ENCODE data around the gene DHX32.

DHX32 gene

DNA sequence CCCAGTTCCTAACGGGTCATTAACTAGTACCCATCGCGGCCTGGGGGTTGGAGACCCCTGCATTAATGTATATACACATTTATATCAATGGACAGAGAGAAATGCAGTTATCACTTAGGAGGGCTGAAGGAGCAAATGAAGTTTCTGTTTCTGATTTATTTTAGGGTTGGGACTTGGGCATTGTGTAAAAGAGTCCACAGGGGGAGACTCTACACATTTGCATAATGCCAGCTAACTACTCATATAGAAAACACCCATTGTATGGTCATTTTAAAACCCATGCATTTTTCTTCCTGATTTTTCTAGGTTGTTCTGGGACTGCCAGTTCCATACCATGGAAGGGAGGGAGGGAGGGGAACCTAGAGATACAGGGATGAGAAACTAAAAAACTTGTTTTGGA, 34.2 kb downstream of the DHX32 start:
- DNase-seq, result no peak

- DNase-seq, result no peak
Measured at GRCh38 chr10:125845617-125846016, 35.5 kb downstream of the DHX32 start.

GRCh38 chr10:125844751-125845221, 36.3 kb downstream of the DHX32 start:
- DNase-seq, result no peak

DNA sequence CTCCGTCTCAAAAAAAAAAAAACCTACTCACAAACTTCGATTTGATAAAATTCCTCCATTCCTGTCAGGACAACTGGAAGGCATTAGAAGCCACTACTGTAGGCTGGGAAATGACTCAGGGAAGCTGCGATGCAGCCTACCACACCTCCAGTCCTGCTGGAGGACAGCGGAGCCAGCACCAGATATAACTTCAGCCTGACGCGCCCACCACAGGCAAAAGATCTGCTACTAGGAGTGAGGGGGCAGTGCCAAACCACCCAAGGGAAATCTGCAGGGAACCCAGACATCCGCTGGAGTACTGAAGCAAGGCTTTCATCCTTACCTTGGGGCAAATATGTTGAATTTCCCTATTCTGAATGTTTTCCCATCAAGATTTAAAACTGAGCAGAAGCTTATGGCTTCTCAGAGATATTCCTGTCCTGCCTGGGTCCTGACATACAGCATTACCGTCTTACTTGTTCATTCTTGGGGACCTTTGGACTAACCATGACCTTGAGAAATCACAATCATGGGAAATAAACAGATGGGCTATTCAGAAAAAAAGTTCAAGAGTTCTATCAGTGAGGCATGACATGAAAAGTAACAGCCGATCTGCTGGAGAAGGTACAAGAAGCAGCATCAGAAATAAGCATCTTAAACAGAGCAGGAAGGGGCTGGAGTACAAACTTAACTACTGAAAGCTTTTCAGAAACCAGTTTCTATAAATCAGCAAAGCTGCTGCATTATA, 37.3 kb downstream of the DHX32 start:
- DNase-seq, result no peak

DNA sequence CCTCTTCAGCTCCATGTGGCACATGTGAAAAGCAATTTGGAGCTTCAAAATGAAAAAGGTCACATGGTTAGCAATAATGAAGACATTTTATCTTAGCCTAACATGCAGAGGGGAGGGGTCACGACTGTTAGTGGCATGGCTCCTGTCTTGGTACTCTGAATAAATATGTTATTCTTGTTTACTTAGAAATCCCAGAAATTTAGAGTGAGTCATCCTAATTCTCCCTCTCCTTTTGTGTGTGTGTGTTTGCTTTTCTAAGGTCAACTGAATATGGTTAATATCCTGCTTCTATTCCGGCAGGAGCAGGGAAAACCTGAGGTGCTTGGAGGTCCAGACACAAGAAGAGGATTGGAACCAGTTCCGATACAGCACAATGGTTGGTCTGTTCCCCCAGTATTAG, 40.1 kb downstream of the DHX32 start:
- no peak for DNase-seq

GRCh38 chr10:125840406-125840805, 40.7 kb downstream of the DHX32 start:
- no peak for DNase-seq

DNA sequence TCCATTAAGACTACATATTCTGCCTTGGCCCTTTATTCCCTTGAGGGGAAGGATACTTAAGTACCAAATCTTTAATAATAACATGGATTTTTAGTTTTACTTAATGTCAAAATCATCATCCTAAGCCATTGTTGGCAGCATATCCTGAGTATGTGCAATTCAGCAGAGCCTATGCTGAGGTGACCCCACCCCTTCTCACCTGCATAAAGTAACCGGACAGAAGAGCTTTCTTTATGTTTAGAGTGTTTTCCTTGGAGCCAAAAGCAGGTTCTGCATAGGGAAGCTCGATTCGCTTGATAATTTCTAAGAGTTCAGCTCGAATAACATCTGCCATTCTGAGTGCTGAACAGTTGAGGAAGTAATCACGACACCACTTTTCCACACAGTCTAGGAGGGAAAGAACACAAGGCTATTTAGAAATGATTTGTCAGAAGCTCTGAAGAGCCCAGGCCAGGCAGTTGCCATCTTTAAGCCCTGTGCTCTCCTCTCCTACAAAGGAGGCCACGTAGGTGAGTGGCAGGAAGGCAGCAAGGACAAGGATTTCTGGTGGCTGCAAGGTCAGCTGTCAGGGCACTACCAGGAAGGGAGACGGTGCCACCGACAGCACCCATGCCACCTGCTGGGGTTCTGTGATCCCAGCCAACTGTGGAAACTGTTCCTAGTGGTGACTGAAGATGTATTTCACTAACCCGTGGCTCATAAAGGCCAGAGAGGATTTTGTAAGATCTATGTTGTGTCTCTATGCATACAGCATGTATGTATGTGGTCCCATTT, 42.1 kb downstream of the DHX32 start:
- DNase-seq, result no peak

DNA sequence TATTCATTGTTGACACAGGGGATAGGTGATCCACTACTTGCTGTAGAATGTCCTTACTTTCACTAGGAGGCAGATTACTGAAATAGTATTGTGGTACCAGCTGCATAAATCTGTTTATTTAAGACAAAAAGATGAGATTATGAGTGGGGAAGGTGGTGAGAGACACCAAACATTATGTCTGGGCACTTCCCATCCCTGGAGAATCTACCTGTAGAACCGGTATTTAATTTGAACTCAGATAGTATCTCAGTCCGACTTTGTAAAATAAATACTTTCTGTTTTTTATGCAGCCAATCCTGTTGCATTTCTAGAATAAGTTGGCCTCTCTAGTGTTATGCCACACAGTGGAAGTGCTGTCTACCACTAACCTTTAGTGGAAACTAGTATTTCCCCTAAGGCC, 44.3 kb downstream of the DHX32 start:
- DNase-seq, result no peak

DNA sequence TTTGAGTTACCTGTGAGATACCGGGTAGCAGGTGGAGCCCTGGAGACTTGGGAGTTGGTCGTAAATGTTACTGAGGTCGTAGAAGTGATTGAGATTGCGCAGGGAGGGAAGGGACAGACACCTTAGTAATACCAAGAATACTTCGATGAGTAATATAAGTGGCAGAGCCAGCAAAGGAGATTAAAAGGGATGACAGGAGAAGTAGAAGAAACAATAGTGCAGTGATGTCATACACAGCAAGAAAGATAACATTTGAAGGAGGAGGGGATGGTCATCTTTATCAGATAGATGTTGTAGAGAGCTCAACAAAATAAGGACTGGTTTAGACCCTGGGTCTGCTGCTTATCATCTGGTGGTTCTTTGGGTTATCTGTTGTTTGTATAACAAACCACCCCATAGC, 52.8 kb downstream of the DHX32 start:
- DNase-seq, result no peak

DNA sequence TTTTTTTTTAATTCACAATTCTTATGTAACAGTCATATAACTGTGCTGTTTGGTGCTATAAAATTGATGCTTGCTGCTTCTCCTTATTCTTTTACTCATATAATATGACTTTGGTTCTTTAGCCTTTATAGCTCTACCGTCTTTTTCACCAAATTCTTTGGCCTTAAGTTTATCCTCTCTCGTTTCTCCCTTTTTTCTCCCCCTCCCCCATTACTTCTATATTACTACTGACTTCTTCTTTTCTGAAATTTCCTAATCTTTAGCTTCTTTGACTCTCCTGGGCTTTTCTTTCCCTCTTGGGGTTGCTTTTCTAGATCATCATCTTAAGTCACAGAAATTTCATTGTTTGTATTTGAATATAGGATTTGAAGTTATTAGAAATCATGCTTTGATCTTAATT, 54.0 kb downstream of the DHX32 start:
- no peak for DNase-seq

DNA sequence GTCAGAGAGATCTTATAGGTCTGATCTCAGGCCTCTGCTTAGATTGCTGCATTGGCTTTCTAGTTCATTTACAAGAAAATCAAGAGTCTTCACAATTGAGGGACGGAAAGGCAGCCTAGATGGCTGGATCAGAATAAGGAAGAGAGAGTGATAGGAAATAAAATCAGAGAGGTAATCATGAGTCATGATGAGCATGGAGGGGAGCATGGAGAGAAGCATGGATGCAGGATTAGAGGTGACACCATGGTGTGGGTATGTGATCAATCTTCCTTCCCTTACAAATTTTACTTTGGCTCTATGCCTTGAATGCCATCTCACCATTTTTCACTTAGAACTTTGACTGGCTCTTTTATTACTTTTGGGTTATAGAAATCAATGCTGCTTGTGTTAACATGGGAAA, 56.4 kb downstream of the DHX32 start:
- DNase-seq, result no peak

GRCh38 chr10:125823663-125824251, 57.3 kb downstream of the DHX32 start:
- DNase-seq, result peak; percentile 4

DNA sequence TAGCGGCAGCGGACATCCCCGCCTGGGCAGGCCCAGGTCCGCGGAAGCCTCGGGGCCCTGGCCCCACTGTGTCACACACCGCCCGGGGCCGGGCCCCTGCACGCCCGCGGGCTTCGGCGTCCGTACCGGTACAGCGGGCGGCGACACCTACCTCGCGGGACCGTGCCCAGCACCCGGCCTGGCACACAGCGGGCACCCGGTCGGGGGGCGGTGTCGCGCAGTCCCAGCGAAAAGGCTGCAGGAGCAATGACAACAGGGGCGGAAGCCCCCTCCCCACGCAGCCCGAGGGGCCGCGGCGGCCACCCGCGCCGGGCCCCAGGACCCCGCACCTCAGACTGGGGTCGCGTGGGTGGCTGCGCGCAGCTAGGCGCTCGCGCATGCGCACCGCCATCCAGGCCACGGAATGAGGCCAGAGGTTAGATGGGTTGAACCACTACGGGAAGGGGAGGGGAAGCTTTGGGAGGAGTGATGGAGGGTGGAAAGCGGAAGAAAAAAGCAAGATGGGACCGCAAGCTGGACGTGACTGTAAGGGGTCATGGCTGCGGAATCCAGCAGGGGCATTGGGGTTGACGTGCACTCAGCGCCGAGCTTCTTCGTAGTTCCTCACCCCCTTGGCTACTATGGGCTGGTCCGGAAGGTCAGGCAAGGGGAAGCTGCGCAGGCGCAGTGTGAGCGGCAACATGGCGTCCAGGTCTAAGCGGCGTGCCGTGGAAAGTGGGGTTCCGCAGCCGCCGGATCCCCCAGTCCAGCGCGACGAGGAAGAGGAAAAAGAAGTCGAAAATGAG, 58.0 kb downstream of the DHX32 start, which contains the start of the genes BCCIP and UROS:
BCCIP (plus strand) TSS at position 669 of the 785 bp plus-strand sequence; CDS start at position 681, 12 bp downstream.
UROS (minus strand) TSS at position 381 of the 785 bp plus-strand sequence. CDS start 6,759 bp downstream, outside the sequence.
- DNase-seq, result peak; percentile 94

GRCh38 chr10:125820701-125821100, 60.4 kb downstream of the DHX32 start:
- no peak for DNase-seq

GRCh38 chr10:125817337-125817946, 63.6 kb downstream of the DHX32 start:
- DNase-seq, result no peak

GRCh38 chr10:125816548-125816947, 64.5 kb downstream of the DHX32 start:
- no peak for DNase-seq

- no peak for DNase-seq
Measured at GRCh38 chr10:125815764-125816163, 65.3 kb downstream of the DHX32 start.

DNA sequence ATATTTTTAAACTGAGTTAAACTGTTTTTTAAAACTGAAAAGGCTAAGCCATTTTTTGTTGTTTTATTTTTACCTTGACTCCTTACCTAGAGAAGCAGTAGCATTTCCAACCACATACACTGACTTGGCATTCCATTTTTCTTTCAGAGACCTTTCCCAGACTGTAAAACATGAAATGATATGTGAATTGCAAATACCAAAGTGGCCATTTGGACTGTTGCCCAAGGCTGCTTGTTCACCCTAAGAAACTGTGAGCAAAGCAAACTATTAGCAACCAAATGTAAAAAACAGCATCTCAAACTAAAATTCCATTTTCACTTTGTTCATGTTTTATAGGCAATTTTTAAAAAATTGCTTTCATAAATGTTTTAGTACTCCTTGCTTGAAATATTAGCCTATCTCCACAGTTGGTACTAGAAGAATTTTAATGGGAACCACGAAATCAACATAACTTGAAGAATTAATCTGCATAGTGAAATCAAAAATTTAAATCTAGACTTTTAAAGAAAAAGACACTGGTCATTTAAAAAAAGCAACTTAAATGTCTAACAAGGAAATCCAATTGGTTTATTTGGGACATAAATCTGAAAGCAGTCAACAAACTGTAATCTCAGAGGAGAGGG, 68.9 kb downstream of the DHX32 start:
- DNase-seq, result no peak

GRCh38 chr10:125811251-125811650, 69.8 kb downstream of the DHX32 start:
- DNase-seq, result no peak

GRCh38 chr10:125808047-125808446, 73.0 kb downstream of the DHX32 start:
- no peak for DNase-seq

DNA sequence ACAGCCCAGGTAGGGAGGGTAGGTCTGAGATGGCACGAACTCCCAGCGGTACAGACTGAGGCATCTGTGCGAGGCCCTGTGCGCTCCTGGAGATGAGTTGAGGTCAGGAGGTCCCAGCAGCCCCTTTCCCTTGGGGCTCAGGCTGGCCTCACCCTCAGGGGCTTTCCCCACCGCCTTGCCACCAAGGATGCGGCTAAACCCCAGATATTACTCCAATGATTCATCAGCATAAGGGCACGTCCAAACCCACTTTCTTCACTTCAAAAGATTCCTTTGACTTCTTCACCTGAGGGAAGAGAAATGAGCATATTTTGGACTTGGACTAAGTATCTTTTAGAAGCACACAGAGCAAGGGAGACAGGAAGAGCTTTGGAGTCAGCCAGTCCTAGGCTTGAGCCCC, 78.4 kb downstream of the DHX32 start:
- DNase-seq, result no peak

- DNase-seq, result no peak
Measured at GRCh38 chr10:125802131-125802530, 79.0 kb downstream of the DHX32 start.
